HG02870 (cell line): ENCODE results near the gene BDH1.
"Not testable (repeated sequence)": the region's sequence is repeated elsewhere in the genome, so short reads cannot be mapped to it uniquely, and the experiment has no call there.

Source experiments
- ATAC-seq: cut with Tn5 transposase; IDR thresholded peaks from one replicate; pipeline ENCODE4 v1.9.1; 2021; ENCODE audit warnings: mild to moderate bottlenecking, moderate library complexity; ENCODE audit not compliant: unreplicated experiment

BDH1 gene

DNA sequence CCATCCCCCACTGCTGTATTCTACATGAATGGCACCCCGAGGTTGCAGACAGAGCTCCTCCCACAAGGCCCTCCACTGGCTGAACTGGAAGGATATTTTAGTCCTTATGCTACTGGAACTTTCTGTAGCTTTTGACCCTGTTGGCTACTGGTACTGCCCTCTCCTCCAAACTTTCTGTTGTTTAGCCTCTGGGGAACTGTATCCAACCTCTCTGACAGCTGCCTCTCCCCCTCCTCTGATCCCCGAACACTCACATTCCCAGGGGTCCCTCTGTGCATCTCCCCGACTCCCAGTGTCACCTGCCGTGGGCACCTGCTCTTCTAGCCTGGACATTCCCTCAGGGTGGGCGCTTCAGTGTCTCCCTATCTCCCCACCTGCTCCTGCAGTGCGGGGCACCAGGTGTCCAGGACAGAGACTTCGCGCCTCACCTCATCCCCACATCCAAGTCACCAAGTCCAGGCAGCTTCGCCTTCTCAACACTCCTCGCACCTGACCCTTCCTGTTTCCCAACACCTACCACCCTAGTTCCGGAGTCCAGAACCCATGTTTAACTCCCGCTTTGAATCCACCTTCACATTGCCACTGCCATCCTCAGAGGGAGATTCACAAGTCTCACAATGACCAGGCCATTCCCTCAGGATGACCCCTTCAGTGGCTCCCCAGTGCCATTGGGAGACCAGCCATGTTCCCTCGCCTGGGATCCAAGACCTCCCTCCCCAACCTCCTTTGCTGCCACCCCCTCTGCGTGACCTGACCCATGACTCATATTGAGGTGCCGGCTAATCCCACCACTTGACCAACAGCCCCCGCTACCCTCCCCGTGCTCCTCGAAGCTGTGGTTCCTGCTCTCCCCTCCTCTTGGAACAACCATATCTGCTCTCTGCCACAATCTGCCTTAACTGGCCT, 34.2 kb downstream of the BDH1 start:
- no peak for ATAC-seq

- ATAC-seq, result no peak
Observed at GRCh38 chr3:197520311-197521276, 35.2 kb downstream of the BDH1 start.

DNA sequence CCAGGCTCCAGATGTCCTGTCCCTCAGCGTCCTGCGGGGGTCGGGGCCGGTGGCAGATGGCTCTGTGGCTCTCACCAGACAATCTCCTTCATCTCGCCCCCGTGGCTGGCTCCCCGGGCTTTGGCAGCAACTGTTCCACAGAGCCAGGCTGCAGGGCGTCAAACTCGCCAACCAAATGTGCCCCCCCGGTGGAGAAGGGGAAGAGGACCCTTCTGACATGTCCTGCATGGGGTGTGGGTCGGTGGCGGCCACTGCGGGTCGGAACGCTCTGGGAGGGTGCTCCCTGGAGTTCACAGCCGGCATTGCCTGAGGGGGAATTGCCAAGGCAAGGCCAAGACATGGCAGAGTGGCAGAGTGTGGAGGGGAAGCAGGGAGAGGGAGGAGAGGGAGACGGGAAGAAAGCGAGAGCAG, 36.0 kb downstream of the BDH1 start:
- no peak for ATAC-seq

GRCh38 chr3:197518881-197519421, 36.8 kb downstream of the BDH1 start:
- no peak for ATAC-seq

GRCh38 chr3:197517922-197518683, 37.7 kb downstream of the BDH1 start:
- ATAC-seq, result not testable (repeated sequence)

DNA sequence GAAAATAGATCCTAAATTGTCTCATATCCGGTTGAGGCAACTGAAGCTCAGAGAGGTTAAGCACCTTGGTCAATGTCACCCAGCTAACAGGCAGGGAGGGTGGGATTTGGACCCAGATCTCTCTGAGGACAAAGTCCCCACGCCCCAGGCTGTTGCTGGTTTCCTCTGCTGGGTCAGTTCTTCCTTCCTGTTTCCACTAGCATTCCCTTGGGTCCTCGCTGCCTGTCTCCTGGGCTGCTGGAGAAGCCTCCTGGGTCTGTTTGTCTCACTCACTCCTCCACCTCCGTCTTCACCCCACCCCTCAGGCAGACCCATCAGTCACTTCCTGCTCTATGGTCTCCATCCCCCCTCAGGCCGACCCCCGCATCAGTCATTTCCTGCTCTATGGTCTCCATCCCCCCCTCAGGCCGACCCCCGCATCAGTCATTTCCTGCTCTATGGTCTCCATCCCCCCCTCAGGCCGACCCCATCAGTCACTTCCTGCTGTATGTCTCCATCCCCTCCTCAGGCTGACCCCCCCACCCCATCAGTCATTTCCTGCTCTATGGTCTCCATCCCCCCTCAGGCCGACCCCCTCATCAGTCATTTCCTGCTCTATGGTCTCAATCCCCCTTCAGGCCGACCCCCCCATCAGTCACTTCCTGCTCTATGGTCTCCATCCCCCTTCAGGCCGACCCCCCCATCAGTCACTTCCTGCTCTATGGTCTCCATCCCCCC, 38.7 kb downstream of the BDH1 start:
- ATAC-seq, result not testable (repeated sequence)

DNA sequence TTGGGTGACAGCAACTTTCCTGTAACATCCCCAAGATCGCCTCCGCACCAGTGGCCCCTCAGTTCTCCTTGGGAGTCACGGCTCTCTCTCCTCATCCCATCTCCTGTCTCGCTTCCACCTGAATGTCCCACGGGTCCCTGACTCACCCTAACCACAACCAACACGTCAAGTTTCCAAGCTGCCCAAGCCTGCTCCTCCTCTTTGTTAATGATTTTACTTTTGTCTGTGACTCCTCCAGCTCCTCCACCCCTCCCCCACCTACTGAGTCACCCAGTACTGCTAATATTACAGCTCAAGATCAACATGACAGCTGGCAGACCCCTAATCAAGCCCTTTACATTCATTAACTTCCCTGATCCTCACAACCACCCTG, 39.3 kb downstream of the BDH1 start:
- ATAC-seq, result no peak

GRCh38 chr3:197514786-197515355, 40.9 kb downstream of the BDH1 start:
- no peak for ATAC-seq

GRCh38 chr3:197513953-197514785, 41.6 kb downstream of the BDH1 start:
- ATAC-seq, result no peak

DNA sequence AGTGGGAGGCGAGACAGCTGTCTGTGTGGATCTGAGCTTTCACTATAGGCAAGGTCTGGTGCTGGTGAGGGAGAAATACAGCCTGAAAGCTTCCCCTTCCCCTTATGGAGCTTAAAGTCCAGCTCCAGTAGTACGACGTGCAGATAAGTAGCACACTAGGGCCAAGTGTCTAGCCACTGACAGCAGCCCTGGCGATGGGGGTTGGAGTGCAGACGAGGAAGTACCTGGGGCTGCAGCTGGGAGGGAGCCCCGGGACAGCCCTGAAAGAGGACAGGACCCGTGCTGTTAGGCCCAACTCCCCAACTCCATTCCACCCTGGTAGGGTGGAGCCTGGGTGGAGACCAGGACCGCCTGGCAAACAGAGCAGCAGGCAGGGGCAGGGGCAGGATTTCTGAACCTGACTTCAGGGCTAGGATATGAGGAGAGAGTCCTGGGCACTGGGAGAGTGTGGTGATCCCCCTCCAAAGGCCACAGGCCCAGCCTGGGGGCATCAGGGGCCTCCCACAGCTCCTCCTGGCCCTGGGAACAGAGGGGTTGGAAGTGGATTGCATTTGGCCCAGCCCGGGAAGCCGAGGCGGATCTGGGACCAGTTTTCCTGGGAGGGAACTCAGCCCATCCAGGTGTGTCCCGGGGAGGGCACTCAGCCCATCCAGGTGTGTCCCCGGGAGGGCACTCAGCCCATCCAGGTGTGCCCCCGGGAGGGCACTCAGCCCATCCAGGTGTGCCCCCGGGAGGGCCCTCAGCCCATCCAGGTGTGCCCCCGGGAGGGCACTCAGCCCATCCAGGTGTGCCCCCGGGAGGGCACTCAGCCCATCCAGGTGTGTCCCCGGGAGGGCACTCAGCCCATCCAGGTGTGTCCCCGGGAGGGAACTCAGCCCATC, 42.8 kb downstream of the BDH1 start:
- ATAC-seq, result no peak

GRCh38 chr3:197511853-197512635, 43.7 kb downstream of the BDH1 start:
- ATAC-seq, result no peak

GRCh38 chr3:197511130-197511529, 44.6 kb downstream of the BDH1 start:
- no peak for ATAC-seq

DNA sequence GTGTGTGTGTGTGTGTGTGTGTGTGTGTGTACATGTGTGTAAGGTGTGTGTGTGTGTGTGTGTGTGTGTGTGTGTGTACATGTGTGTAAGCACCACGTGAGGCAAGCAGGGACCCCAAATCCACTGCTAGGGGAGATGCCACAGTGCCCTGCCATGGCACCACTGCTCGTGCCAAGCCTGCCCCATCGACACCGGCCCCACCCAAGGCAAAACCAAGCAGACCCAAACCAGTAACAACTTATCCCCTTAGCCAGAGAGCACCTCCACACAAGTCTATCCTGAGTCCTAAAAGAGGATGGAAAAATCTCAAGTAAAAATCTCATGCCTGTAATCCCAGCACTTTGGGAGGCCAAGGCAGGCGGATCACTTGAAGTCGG, 45.1 kb downstream of the BDH1 start:
- ATAC-seq, result no peak

DNA sequence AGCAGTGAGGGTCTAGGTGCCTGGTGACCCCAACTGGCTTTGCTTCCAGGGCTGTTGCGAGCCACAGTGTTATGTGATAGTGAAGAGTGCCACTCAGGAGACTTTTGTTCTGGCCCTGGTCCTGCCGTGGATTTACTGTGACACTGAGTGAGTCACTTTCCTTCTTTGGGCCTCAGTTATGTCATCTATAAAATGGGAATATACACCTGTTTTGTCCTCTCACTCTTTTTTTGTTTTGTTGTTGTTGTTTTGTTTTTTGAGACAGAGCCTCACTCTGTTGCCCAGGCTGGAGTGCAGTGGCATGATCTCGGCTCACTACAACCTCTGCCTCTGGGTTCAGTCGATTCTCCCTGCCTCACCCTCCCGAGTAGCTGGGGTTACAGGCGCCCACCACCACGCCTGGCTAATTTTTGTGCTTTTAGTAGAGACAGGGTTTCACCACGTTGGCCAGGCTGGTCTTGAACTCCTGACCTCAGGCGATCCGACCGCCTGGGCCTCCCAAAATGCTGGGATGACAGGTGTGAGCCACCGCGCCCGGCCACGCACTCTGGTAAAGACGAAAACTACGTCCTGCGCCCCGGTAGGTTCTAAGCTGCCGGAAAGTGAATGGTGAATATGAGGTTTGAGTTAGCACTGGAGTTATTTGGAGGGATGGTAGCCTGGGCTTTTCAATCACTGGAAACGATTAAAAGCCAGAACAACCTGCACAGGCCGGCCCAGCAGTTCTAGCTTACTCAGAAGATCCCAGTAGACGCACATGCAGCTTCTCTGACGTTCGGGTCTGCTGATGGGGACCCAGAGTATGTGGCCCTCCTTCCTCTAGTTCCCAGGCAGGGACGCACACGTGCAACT, 46.6 kb downstream of the BDH1 start:
- ATAC-seq, result no peak

GRCh38 chr3:197508461-197508860, 47.3 kb downstream of the BDH1 start:
- no peak for ATAC-seq

- ATAC-seq, result no peak
Observed at GRCh38 chr3:197508051-197508451, 47.7 kb downstream of the BDH1 start.
